ENCODE data around the gene MYOG. TPM values are rescaled to one million over a fixed set of nuclear protein-coding genes. Genes with fewer than 3 reads are reported as not detected.

Gene MYOG
- total and polyA plus RNA-seq, 11 donors = not detected

- Histone ChIP-seq H3K27me3 (no peaks in the 10 kb centered on the region), H3K9me3 (no peaks in the 10 kb centered on the region), H3K36me3 (no peaks in the 10 kb centered on the region), H3K4me1 (peaks cover 0 to 15% (median 0%) of the 10 kb centered on the region in 12 donors), H3K27ac (peak overlapping the region in 2 of 12 donors; percentile 4 to 29), H3K4me3 (no peak overlapping the region)
- DNase-seq = no peak
- no peak for ATAC-seq
- 72 to 80% (median 76%) methylated on average over 3 of the region's 3 CpGs for WGBS, 4 donors
- intact Hi-C loops (cut with DNase I) = loop anchor here in 1 of 10 donors (5.0 kb wide), 1 partner anchor 40 kb away; no protein-coding TSS in a partner anchor
- TF ChIP-seq POLR2A (IDR thresholded peaks at IDR 0.05) (no peak), CTCF (IDR thresholded peaks at IDR 0.05) (no peak)
These were observed 3.6 kb downstream of the MYOG start for GRCh38 chr1:203082231-203082505.

- Histone ChIP-seq H3K27me3 (no peaks in the 10 kb centered on the region), H3K4me3 (no peak overlapping the region), H3K9me3 (no peaks in the 10 kb centered on the region), H3K27ac (no peak overlapping the region), H3K36me3 (peaks cover 0 to 1% (median 0%) of the 10 kb centered on the region in 9 donors), H3K4me1 (peaks cover 0 to 15% (median 0%) of the 10 kb centered on the region in 12 donors)
- DNase-seq = peak in 1 of 5 donors; percentile 5
- no peak for TF ChIP-seq POLR2A (IDR thresholded peaks at IDR 0.05)
- TF ChIP-seq CTCF (IDR thresholded peaks at IDR 0.05) = no peak
- intact Hi-C loops (cut with DNase I) = loop anchor here in 1 of 10 donors (5.0 kb wide), 1 partner anchor 39 kb away; no protein-coding TSS in a partner anchor
- 63 to 74% (median 70%) methylated on average over 9 of the region's 9 CpGs for WGBS, 4 donors
- ATAC-seq = no peak
These were observed 4.2 kb downstream of the MYOG start for GRCh38 chr1:203081465-203082230.

DNA sequence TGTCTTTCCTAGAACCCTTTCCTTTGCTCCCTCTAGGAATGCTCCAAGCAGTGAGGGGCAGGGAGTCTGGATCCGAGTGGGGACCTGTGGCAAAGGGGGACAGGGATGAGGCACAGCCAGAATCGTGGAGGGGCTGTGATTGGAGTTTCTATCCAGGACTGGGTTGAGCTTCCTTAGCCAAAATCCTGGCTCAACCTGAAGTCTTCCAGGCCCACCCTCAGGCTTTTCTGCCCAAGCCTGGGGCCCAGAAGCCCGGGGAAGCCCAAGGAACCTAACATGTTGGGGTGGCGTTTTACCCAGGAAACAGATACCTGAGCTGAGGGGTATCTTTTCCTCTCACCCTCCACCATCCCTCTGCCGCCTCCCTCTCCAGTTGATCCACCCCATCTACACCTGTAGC, 5.4 kb downstream of the MYOG start:
- Histone ChIP-seq H3K9me3 (no peaks in the 10 kb centered on the region), H3K36me3 (peaks cover 0 to 3% (median 0%) of the 10 kb centered on the region in 9 donors), H3K4me1 (peaks cover 0 to 15% (median 0%) of the 10 kb centered on the region in 12 donors), H3K27me3 (peaks cover 0 to 8% (median 6%) of the 10 kb centered on the region in 9 donors), H3K27ac (no peak overlapping the region), H3K4me3 (no peak overlapping the region)
- intact Hi-C loops (cut with DNase I) = loop anchor here in 1 of 10 donors (5.0 kb wide), 1 partner anchor 38 kb away; no protein-coding TSS in a partner anchor
- 93 to 97% (median 95%) methylated on average over 5 of the region's 5 CpGs for WGBS, 4 donors
- DNase-seq (no peak), ATAC-seq (no peak)
- TF ChIP-seq CTCF (IDR thresholded peaks at IDR 0.05) = no peak

GRCh38 chr1:203078478-203078877, 7.3 kb downstream of the MYOG start:
- Histone ChIP-seq H3K4me3 (no peak overlapping the region), H3K27ac (no peak overlapping the region), H3K36me3 (peaks cover 0 to 3% (median 0%) of the 10 kb centered on the region in 9 donors), H3K27me3 (peaks cover 0 to 16% (median 7%) of the 10 kb centered on the region in 9 donors), H3K9me3 (no peaks in the 10 kb centered on the region), H3K4me1 (peaks cover 0 to 12% (median 4%) of the 10 kb centered on the region in 12 donors)
- intact Hi-C loops (cut with DNase I) = no loop called here
- DNase-seq (no peak), ATAC-seq (no peak)
- TF ChIP-seq CTCF (IDR thresholded peaks at IDR 0.05) (no peak), POLR2A (IDR thresholded peaks at IDR 0.05) (no peak)
- 92 to 96% (median 95%) methylated on average over 3 of the region's 3 CpGs for WGBS, 4 donors

Data from heart left ventricle (tissue), 16 donors.